RPMI7951 (cell line): ENCODE results near the gene CARD19. TPM values are rescaled to one million over a fixed set of nuclear protein-coding genes. Genes with fewer than 3 reads are reported as not detected.

ENCODE experiments used
- DNase-seq: peaks from one replicate; pipeline ENCODE4 v3.0.0-alpha.2; 2012; ENCODE audit warnings: low read depth
- total RNA-seq: library from RNA; depleted of rRNA; stranded (reverse); fragments of >200 nt; shearing (Covaris generic); gene quantifications from 2 replicates; pipeline ENCODE4 v1.2.3, GENCODE V29; 2014; rRNA removed

CARD19 gene
- total RNA-seq, 1 experiment from 2014 or later: 179 TPM

- no peak for DNase-seq
Observed at GRCh38 chr9:93161786-93162562, 66.0 kb downstream of the CARD19 start.

Other genes starting within 250 kb of the CARD19 start
- 7.4 and 8.8 TPM in 2 replicates for gene ZNF484, start 218.2 kb upstream of the CARD19 start, total RNA-seq
- not detected in 2 replicates for gene FGD3, start 148.7 kb upstream of the CARD19 start, total RNA-seq
- 0.72 TPM in 1 of 2 replicates, not detected in the other for gene SUSD3, start 37.5 kb upstream of the CARD19 start, total RNA-seq
- 56.2 and 64.6 TPM in 2 replicates for gene NINJ1, start 38.0 kb downstream of the CARD19 start, total RNA-seq
- gene WNK2, start 87.9 kb downstream of the CARD19 start, total RNA-seq: not detected in 2 replicates